ENCODE data around the gene SLC37A1.

- TF ChIP-seq RAD21 (IDR thresholded peaks at IDR 0.05): no peak
- TF ChIP-seq, protein P1, sequence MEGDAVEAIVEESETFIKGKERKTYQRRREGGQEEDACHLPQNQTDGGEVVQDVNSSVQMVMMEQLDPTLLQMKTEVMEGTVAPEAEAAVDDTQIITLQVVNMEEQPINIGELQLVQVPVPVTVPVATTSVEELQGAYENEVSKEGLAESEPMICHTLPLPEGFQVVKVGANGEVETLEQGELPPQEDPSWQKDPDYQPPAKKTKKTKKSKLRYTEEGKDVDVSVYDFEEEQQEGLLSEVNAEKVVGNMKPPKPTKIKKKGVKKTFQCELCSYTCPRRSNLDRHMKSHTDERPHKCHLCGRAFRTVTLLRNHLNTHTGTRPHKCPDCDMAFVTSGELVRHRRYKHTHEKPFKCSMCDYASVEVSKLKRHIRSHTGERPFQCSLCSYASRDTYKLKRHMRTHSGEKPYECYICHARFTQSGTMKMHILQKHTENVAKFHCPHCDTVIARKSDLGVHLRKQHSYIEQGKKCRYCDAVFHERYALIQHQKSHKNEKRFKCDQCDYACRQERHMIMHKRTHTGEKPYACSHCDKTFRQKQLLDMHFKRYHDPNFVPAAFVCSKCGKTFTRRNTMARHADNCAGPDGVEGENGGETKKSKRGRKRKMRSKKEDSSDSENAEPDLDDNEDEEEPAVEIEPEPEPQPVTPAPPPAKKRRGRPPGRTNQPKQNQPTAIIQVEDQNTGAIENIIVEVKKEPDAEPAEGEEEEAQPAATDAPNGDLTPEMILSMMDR (IDR thresholded peaks at IDR 0.05; ENCODE audit: low read depth, low read length, missing input control): no peak
Observed at GRCh38 chr21:42534421-42535378, 21.0 kb downstream of the SLC37A1 start.

All from liver (tissue), 3 donors.